Measurements from ENCODE around the gene SCAI. TPM values are rescaled to one million over a fixed set of nuclear protein-coding genes. Genes with fewer than 3 reads are reported as not detected.
A peak's percentile ranks its signal among the peaks of the same experiment; 100 is the strongest.

SCAI gene
- total RNA-seq, 1 experiment from 2014 or later, result 3.7 TPM

DNA sequence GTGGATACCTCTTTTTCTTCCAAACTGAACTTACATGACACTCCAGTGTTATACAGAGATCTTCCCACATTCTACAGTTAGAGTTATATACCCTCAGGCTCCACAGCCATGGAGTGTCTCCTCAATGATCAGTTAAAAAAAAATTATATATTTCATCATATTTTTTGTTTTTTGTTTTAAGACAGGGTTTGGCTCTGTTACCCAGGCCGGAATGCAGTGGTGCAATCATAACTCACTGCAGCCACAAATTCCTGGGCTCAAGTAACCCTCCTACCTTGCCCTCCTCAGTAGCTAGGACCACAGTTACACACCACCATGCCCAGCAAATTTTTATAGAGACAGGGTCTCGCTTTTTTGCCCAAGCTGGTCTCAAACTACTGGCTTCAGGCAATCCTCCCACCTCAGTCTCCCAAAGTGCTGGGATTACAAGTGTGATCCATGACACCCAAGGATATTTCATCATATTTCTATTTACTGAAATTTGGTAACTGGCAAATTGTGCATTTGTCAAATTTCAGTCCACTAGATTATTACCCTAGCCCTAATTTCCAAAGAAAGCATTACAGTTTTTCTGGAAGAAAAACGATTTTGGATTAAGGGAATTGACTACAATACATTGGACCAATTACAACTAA lies 18.1 kb upstream of the SCAI start:
- no TSS peak for BruUV-seq (replicated peaks)
- Mint-ChIP-seq H3K9me3 (ENCODE audit: unreplicated experiment) (no peaks in the 10 kb centered on the region), H3K4me1 (ENCODE audit: insufficient read depth, unreplicated experiment) (peaks cover 13% of the 10 kb centered on the region), H3K4me3 (ENCODE audit: unreplicated experiment) (peak overlapping the region; percentile 22), H3K27ac (ENCODE audit: low read depth, unreplicated experiment) (peak overlapping the region; percentile 78), H3K27me3 (ENCODE audit: insufficient read depth, unreplicated experiment) (no peaks in the 10 kb centered on the region), H3K36me3 (ENCODE audit: insufficient read depth, unreplicated experiment) (peaks cover 33% of the 10 kb centered on the region)
- intact Hi-C loops (cut with micrococcal nuclease), result no loop called here
- peak; percentile 79 for DNase-seq (ENCODE audit: unreplicated experiment)
- TF ChIP-seq, protein P1, sequence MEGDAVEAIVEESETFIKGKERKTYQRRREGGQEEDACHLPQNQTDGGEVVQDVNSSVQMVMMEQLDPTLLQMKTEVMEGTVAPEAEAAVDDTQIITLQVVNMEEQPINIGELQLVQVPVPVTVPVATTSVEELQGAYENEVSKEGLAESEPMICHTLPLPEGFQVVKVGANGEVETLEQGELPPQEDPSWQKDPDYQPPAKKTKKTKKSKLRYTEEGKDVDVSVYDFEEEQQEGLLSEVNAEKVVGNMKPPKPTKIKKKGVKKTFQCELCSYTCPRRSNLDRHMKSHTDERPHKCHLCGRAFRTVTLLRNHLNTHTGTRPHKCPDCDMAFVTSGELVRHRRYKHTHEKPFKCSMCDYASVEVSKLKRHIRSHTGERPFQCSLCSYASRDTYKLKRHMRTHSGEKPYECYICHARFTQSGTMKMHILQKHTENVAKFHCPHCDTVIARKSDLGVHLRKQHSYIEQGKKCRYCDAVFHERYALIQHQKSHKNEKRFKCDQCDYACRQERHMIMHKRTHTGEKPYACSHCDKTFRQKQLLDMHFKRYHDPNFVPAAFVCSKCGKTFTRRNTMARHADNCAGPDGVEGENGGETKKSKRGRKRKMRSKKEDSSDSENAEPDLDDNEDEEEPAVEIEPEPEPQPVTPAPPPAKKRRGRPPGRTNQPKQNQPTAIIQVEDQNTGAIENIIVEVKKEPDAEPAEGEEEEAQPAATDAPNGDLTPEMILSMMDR (IDR thresholded peaks at IDR 0.05; ENCODE audit: unreplicated experiment), result no peak
- CTCF ChIA-PET, result interaction anchor here (0.6 to 1.2 kb wide), 3 partner anchors 9 to 29 kb away, joined by 3 to 6 read pairs (median 4); no protein-coding TSS in a partner anchor
- POLR2A ChIA-PET, result interaction anchor here (0.6 to 2.6 kb wide), 15 partner anchors 9 to 1369 kb away, joined by 3 to 17 read pairs (median 4); partner anchors contain the start of genes ARPC5L, HSPA5, RABEPK and RPL35

DNA sequence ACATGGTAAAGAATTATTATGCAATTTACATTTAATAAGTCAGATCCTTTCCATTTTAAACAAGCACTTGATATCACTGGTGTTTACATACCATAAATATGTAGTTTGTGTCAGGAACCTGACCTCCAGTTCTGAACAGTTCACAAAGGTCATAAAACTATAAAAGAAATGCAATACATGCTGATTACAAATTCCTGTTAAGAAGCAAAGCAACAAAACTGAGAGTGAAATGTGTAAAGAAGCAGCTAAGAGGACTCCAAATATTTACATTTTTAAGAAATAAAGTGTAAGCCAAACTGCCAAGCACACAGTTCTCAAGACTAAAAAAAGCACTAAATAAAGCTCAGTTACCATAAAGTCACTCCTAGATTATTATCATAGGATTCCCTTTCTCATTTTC lies 17.4 kb upstream of the SCAI start:
- H3K27ac Mint-ChIP-seq (ENCODE audit: low read depth, unreplicated experiment), result peak overlapping the region; percentile 78

GRCh38 chr9:125156551-125156950 lies 13.2 kb upstream of the SCAI start:
- Mint-ChIP-seq H3K27me3 (ENCODE audit: insufficient read depth, unreplicated experiment) (no peaks in the 10 kb centered on the region), H3K27ac (ENCODE audit: low read depth, unreplicated experiment) (no peak overlapping the region), H3K9me3 (ENCODE audit: unreplicated experiment) (no peaks in the 10 kb centered on the region), H3K4me1 (ENCODE audit: insufficient read depth, unreplicated experiment) (peaks cover 13% of the 10 kb centered on the region), H3K36me3 (ENCODE audit: insufficient read depth, unreplicated experiment) (peaks cover 53% of the 10 kb centered on the region), H3K4me3 (ENCODE audit: unreplicated experiment) (no peak overlapping the region)
- BruUV-seq (replicated peaks), result no TSS peak
- intact Hi-C loops (cut with micrococcal nuclease), result no loop called here
- CTCF ChIA-PET, result no interaction called here
- no peak for DNase-seq (ENCODE audit: unreplicated experiment)
- POLR2A ChIA-PET, result interaction anchor here (1.2 kb wide), 2 partner anchors 9 to 28 kb away, joined by 3 to 4 read pairs; no protein-coding TSS in a partner anchor
- TF ChIP-seq, protein P1 (IDR thresholded peaks at IDR 0.05; ENCODE audit: unreplicated experiment), result no peak

More for the DNA sequence above, 17.4 kb upstream of the SCAI start:
- H3K9me3 Mint-ChIP-seq (ENCODE audit: unreplicated experiment), result no peaks in the 10 kb centered on the region
- ChIA-PET CTCF (interaction anchor here (1.1 to 1.5 kb wide), 3 partner anchors 10 to 30 kb away, joined by 3 to 4 read pairs (median 3); no protein-coding TSS in a partner anchor), POLR2A (interaction anchor here (0.8 to 2.6 kb wide), 11 partner anchors 10 to 299 kb away, joined by 3 to 17 read pairs (median 4); partner anchors contain the start of genes ARPC5L, HSPA5, RABEPK and RPL35)
- H3K4me3 Mint-ChIP-seq (ENCODE audit: unreplicated experiment), result peak overlapping the region; percentile 22
- DNase-seq (ENCODE audit: unreplicated experiment), result no peak
- peaks cover 13% of the 10 kb centered on the region for H3K4me1 Mint-ChIP-seq (ENCODE audit: insufficient read depth, unreplicated experiment)
- no peaks in the 10 kb centered on the region for H3K27me3 Mint-ChIP-seq (ENCODE audit: insufficient read depth, unreplicated experiment)
- intact Hi-C loops (cut with micrococcal nuclease), result no loop called here
- peaks cover 30% of the 10 kb centered on the region for H3K36me3 Mint-ChIP-seq (ENCODE audit: insufficient read depth, unreplicated experiment)
- TF ChIP-seq, protein P1 (IDR thresholded peaks at IDR 0.05; ENCODE audit: unreplicated experiment), result no peak
- TSS peak; percentile 41 for BruUV-seq (replicated peaks)

- H3K27me3 Mint-ChIP-seq (ENCODE audit: insufficient read depth, unreplicated experiment), result no peaks in the 10 kb centered on the region
- no peak overlapping the region for H3K4me3 Mint-ChIP-seq (ENCODE audit: unreplicated experiment)
- POLR2A ChIA-PET, result interaction anchor here (0.9 to 1.7 kb wide), 3 partner anchors 8 to 88 kb away, joined by 3 read pairs; partner anchors contain the start of genes HSPA5 and SCAI
- CTCF ChIA-PET, result interaction anchor here (0.6 to 0.7 kb wide), 2 partner anchors 10 to 113 kb away, joined by 3 read pairs; no protein-coding TSS in a partner anchor
- H3K4me1 Mint-ChIP-seq (ENCODE audit: insufficient read depth, unreplicated experiment), result no peaks in the 10 kb centered on the region
- DNase-seq (ENCODE audit: unreplicated experiment), result no peak
- no peaks in the 10 kb centered on the region for H3K9me3 Mint-ChIP-seq (ENCODE audit: unreplicated experiment)
- TF ChIP-seq, protein P1 (IDR thresholded peaks at IDR 0.05; ENCODE audit: unreplicated experiment), result no peak
- peaks cover 64% of the 10 kb centered on the region for H3K36me3 Mint-ChIP-seq (ENCODE audit: insufficient read depth, unreplicated experiment)
- intact Hi-C loops (cut with micrococcal nuclease), result no loop called here
- no peak overlapping the region for H3K27ac Mint-ChIP-seq (ENCODE audit: low read depth, unreplicated experiment)
- BruUV-seq (replicated peaks), result no TSS peak
Measured at GRCh38 chr9:125153712-125154367, 10.5 kb upstream of the SCAI start.

All from MCF 10A (cell line).